Astrocyte (in vitro differentiated cells and primary cell): ENCODE data around the gene ORAI1.

ENCODE experiments used
- CTCF ChIP-seq: IDR thresholded peaks from 2 replicates; pipeline ENCODE4 v1.5.1; 2011; ENCODE audit warnings: low read depth, mild to moderate bottlenecking, inconsistent platforms, low read length, moderate library complexity; ENCODE audit not compliant: insufficient read depth
- EZH2 ChIP-seq: IDR thresholded peaks from 2 replicates; pipeline ENCODE4 v1.6.1; 2012; ENCODE audit warnings: mild to moderate bottlenecking, low read length, inconsistent platforms; ENCODE audit not compliant: insufficient read depth

GRCh38 chr12:121590476-121591143 lies 35.7 kb upstream of the ORAI1 start:
- TF ChIP-seq CTCF: no peak
- TF ChIP-seq EZH2: no peak
